GM21737 (cell line): ENCODE data around the gene GABRG3.

Source experiments
- ATAC-seq: cut with Tn5 transposase; IDR thresholded peaks from one replicate; pipeline ENCODE4 v1.9.1; 2021; ENCODE audit warnings: mild to moderate bottlenecking, moderate library complexity; ENCODE audit not compliant: unreplicated experiment

The GABRG3 gene

DNA sequence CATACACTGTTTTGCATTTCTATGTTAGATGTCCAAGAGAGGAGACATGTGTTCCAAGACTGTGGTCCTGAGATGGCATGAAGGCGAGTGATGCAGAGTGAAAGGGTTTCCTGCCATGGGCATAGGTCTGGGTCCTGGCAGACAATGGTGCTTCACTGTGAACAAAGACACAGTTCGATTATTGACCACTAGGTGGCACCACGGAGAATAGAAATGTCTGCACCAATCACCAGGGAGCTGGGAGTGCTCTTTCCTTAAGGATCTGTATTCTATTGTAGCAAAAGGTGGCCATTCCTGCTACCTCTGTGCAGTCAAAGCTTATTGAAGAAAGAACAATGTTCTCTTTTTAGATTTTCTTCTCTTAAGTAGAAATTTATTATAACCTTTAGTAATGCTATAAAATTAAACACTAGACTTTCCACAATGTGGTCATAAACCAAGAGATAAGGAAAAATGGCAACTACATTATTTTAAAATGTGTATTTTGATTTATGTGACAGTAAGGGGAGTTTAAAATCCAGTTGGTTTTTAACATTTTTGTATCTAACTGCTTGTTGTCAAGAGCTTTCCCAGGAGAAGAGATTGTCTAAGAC is 88.7 kb downstream of the GABRG3 start:
- no peak for ATAC-seq

DNA sequence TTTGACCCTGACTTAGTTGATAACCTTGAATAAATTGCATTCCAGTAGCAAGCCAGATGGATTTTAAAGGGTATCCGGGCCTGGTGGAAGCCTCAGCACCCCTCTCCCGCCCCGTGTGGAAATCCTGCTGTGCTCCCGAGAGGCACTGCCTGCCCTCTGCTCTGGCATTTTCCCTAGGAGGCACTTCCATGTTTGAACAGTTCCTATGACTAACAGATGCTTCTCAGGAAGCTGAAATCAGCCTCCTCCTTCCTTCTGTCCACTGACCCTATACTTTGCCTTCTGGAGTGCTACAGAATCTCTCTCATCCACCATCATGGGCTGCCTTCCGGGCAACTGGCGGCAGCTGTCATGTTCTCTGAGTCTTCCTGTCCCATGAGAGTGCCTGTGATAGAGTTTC is 90.8 kb downstream of the GABRG3 start:
- no peak for ATAC-seq

DNA sequence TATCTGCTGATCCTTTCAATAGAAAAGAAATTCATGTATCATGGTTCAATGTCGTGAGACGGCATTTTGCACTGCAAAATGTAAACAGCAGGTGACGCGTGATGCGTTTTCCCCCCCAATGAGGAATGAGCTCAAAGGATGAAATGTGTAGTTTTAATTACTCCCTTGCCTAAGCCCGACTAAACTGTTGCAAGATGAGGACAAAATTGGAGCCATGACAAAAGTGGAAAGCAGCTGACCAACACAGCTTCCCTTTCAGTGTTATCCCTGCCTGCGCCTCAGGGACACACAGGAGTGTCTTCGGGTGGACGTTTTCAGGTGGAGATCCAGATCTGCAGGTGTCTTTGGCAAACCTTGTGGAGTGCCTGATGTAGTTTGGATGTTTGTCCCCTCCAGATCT is 92.0 kb downstream of the GABRG3 start:
- ATAC-seq, result no peak

GRCh38 chr15:27064080-27064479 is 93.1 kb downstream of the GABRG3 start:
- no peak for ATAC-seq

- ATAC-seq, result no peak
Observed at GRCh38 chr15:27065151-27065550, 94.2 kb downstream of the GABRG3 start.

DNA sequence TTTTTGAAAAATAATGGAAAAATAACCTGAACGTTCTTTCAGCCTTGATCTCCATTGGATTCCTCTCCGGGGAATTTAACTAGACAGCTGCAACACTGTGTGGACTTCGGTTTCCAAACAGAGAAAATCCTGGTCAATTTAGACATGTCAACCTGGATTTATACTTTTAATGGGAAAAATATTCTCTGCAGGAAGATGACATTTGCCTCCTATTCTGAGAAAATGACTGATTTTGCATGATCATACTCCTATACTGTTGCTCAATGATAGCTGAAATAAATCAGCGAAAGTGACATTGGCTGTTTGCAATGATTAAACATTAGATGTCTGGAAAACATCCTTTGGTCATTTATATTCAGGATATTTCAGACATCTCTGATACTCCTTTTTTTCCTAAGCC is 94.8 kb downstream of the GABRG3 start:
- ATAC-seq, result no peak

DNA sequence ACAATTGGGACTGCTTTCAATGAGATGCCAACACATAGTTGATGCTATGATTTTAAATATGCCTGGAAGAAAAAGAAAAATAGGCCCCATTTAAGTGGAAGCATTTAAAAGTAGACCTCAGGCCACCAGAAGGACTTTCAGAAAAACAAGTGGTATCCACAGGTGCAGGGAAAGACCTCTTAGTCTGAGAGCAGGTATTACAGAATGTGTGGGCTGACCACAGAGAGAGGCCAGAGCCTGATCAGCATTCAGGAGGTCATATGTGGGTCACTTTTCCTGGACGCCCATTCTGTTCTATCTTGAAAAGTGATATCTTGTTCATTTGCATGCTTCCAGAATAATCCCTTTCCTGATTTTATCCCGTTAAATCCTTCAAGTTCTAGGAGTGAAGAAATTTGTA is 95.5 kb downstream of the GABRG3 start:
- no peak for ATAC-seq

DNA sequence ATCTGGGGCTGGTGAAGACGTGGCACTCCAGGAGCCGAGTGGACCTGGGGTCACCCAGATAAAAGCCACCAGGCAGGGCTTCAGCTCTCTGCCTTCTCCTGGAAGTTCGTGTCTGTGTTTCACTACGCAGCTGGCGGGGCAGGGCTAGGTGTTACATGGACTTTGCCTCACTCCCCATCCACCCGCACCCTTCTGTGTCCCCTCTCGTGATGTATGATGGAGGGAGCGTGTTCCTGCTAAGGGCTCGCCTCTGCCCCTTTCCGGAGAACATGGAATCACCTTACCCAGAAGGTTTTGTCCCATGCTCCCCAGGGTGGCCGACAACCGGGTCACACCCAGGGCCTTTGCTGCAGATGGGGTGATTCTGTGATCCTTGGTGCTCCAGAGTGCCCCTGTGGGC is 96.2 kb downstream of the GABRG3 start:
- no peak for ATAC-seq

DNA sequence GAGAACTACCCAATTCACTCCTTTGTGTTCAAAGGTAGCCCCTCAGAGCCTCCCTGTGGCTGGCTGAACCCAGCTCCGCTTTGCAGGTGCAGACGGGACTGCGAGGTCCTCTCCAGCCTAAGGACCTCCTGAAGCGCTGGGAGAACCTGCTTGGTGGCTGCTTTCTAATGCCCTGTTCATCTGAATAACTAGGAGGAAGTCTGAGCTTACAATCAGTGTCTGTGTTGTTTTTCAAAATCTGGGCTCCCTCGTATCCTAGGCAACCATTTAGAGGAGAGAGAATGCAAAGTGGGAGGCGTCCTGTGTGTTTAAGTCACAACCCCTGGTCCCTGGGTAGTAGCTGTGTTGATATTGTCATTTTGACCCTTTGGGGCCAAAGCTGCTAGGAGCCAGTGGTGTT is 99.9 kb downstream of the GABRG3 start:
- ATAC-seq, result no peak

DNA sequence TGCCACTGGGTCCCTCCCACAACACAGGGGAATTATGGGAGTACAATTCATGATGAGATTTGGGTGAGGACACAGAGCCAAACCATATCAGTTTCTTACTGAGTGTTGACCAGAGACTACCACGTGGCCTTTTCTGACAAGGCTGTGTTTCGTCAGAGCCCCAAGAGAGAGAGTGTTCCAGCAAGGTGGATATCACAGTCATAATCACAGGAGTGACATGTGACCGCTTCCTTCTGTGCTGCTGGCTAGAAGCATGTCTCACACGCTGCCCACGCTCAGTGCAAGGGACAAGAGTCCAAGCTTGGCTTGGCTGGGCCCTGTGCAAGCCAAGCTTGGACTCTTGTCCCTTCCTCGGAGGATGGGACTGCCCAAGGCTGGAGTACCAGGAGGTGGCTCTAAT is 103.2 kb downstream of the GABRG3 start:
- no peak for ATAC-seq

DNA sequence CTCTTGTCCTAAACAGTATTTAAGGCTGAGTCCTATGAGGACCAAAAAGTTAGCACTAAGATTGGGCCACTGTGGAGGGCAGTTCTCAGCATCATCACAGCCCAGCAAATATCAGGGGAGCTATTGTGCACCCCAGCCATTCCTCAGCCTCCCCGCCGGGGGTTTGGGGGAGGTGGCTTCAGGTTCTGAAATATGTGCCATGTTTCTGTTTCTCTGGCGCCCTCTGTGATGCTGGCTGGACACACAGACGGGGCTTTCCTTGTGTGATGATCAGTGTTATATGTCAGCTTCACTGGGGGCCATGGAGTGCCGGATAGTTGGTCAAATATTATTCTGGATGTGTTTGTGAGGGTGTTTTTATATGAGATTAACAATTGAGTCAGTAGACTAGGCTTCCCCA is 106.8 kb downstream of the GABRG3 start:
- ATAC-seq, result no peak

GRCh38 chr15:27081676-27082418 is 110.9 kb downstream of the GABRG3 start:
- ATAC-seq, result no peak

DNA sequence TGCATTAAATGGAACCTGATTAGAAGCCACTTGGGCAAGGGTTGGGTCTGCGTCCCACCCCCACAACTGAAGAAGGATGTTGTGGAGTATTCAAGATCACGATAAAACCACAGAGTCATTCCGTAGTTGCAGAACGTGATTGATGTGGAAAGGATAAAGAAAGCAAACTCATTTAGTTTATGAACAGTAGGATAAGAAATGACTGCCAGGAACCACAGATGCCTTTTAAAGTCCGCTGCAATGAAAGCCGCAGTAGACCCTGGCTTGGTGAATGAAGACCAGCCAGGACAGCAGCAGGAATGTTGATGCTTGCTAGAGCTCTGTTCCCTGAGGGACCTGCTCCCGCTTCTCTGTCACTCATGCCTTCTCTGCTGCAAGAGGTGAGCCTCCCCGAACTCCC is 111.5 kb downstream of the GABRG3 start:
- ATAC-seq, result no peak

DNA sequence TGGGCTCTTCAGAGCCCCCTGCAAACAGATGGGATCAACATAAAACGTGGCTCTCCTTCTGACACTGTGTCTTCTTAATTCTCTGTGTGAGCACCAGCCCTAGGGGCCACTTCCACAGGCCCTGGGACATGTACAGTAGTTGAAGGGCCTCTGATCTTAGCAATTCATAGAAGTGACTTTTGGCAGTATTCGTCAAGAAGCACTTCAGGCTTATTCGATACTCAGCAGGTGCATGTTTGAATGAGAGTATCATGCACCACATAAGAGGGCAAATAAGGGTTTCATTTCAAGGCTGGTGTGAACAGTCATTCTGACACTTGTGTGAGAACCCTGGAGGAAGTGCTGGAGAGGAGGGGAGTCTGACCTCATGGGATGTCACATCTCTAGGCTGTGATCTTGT is 113.9 kb downstream of the GABRG3 start:
- ATAC-seq, result no peak

GRCh38 chr15:27086149-27086548 is 115.2 kb downstream of the GABRG3 start:
- ATAC-seq, result no peak

DNA sequence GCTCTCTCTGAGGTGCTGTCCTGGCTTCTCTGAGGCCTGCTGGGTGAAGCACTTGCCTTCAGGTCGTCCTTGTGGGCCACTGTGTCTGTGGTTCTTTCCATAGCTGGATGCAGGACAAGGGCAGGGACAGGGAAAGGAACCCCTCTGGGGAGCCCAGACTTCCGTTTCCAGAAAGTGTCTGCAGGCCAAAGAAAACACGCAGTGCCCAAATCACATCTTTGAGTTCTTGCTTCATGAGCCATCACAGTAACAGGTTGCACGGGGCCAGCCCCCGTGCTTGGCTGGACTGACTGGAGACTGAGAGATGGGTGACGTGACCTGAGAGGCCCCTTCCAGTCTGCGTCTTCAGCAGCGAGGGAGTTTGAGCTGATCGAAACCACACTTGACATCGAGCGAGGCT is 115.8 kb downstream of the GABRG3 start:
- no peak for ATAC-seq

DNA sequence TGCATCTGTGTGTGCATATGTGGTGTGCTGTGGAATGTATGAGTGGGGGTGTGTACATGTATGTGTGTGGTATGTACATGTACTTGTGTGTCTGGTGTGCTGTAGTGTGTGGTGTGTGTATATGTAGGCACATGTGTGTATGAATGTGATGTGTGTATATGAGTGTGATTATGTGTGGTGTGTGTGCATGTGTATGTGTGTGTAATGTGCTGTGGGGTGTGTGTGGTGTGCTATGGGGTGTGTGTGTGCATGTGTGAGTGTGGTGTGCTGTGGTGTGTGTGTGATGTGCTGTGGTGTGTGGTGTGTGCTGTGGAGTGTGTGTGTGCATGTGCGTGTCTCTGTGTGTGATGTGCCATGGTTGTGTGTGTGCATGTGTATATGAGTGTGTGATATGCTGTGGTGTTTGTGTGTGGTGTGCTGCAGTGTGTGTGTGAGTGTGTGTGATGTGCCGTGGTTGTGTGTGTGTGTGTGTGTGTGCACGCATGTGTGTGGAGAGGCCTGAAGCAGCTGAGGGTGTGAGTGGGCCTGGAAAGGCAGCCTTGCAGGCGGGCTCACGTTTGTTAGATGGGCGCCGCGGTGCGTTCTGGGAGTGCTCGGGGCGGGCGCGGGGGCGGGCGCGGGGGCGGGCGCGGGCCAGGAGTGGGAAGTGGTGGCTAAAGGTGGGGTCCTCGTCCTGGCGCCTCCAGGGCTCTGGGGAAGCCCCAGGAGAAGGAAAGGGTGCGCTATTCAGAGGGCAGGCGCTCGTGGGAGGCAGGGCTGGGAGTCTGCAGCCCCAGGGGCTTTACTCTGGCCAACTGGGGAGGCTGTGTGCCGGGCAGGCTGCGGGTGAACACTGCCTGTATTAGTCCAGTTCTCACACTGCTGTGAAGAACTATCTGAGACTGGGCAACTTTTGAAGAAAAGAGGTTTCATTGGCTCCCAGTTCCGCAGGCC is 116.9 kb downstream of the GABRG3 start:
- ATAC-seq, result no peak

- no peak for ATAC-seq
Observed at GRCh38 chr15:27088584-27089232, 117.7 kb downstream of the GABRG3 start.

- ATAC-seq, result no peak
Observed at GRCh38 chr15:27089233-27089586, 118.2 kb downstream of the GABRG3 start.

GRCh38 chr15:27089676-27090075 is 118.7 kb downstream of the GABRG3 start:
- ATAC-seq, result no peak

- ATAC-seq, result no peak
Observed at GRCh38 chr15:27091270-27091940, 120.4 kb downstream of the GABRG3 start.
